Neuronal stem cell (in vitro differentiated cells): ENCODE measurements around the gene HHIP.
A peak's percentile ranks its signal among the peaks of the same experiment; 100 is the strongest.

ENCODE experiments used
- DNase-seq: peaks from one replicate; pipeline ENCODE4 v3.0.0-alpha.2; 2013; ENCODE audit warnings: low spot score
- H2AFZ ChIP-seq: one replicate; pipeline ENCODE4 v1.6.1; 2013; ENCODE audit warnings: mild to moderate bottlenecking, low read length, inconsistent platforms
- H2AK5ac ChIP-seq: 2 replicates; pipeline ENCODE4 v1.6.1; 2013; ENCODE audit warnings: low read depth, mild to moderate bottlenecking, inconsistent platforms, low read length, moderate library complexity, mixed read lengths
- H2BK120ac ChIP-seq: 2 replicates; pipeline ENCODE4 v1.6.1; 2013; ENCODE audit warnings: low read depth, mild to moderate bottlenecking, inconsistent platforms, low read length, moderate library complexity, mixed read lengths
- H2BK12ac ChIP-seq: one replicate; pipeline ENCODE4 v1.6.1; 2013; ENCODE audit warnings: low read length, inconsistent platforms
- H2BK15ac ChIP-seq: 2 replicates; pipeline ENCODE4 v1.6.1; 2013; ENCODE audit warnings: mild to moderate bottlenecking, low read length, inconsistent platforms, mixed read lengths
- H2BK5ac ChIP-seq: one replicate; pipeline ENCODE4 v1.6.1; 2013; ENCODE audit warnings: inconsistent platforms, mild to moderate bottlenecking, low read length, moderate library complexity
- H3K14ac ChIP-seq: one replicate; pipeline ENCODE4 v1.6.1; 2013; ENCODE audit warnings: low read length, inconsistent platforms
- H3K18ac ChIP-seq: 2 replicates; pipeline ENCODE4 v1.6.1; 2013; ENCODE audit warnings: low read length, inconsistent platforms
- H3K23ac ChIP-seq: 2 replicates; pipeline ENCODE4 v1.6.1; 2013; ENCODE audit warnings: low read depth, mild to moderate bottlenecking, mixed read lengths, low read length, inconsistent platforms; ENCODE audit not compliant: poor library complexity
- H3K27ac ChIP-seq: replicated peaks from 3 replicates; pipeline ENCODE4 v1.5.1; 2013; ENCODE audit warnings: low read length, inconsistent platforms
- H3K27me3 ChIP-seq, 3 experiments: 2 replicates each; pipeline ENCODE4 v1.6.1; 2013; ENCODE audit warnings: low read length in 3 of 3, mild to moderate bottlenecking in 2 of 3, inconsistent platforms in 1 of 3, low read depth in 1 of 3, mixed read lengths in 1 of 3, moderate library complexity in 1 of 3; ENCODE audit not compliant: control insufficient read depth in 3 of 3, insufficient read depth in 3 of 3
- H3K36me3 ChIP-seq, 2 donors: replicated peaks in 1 of 2; 2 replicates each; pipeline ENCODE4 v1.6.1; 2013; ENCODE audit warnings: low read length in 2 of 2; ENCODE audit not compliant: control insufficient read depth in 2 of 2, insufficient read depth in 2 of 2
- H3K4ac ChIP-seq: 2 replicates; pipeline ENCODE4 v1.6.1; 2013; ENCODE audit warnings: inconsistent platforms, mild to moderate bottlenecking, low read length, moderate library complexity
- H3K4me1 ChIP-seq, 2 donors: 1 replicate in 1 of 2; 2 replicates in 1 of 2; pipeline ENCODE4 v1.6.1; 2013; ENCODE audit warnings: low read length in 2 of 2, low read depth in 1 of 2; ENCODE audit not compliant: control insufficient read depth in 2 of 2, insufficient read depth in 1 of 2
- H3K4me2 ChIP-seq: one replicate; pipeline ENCODE4 v1.6.1; 2013; ENCODE audit warnings: mild to moderate bottlenecking, low read length, inconsistent platforms; ENCODE audit not compliant: insufficient read depth, poor library complexity, severe bottlenecking
- H3K4me3 ChIP-seq, 2 donors: 2 replicates each; pipeline ENCODE4 v1.5.1; 2013; ENCODE audit warnings: low read length in 2 of 2, mild to moderate bottlenecking in 2 of 2, inconsistent platforms in 1 of 2, moderate library complexity in 1 of 2
- H3K79me1 ChIP-seq: one replicate; pipeline ENCODE4 v1.6.1; 2013; ENCODE audit warnings: low read depth, mild to moderate bottlenecking, inconsistent platforms, low read length, moderate library complexity
- H3K9ac ChIP-seq: one replicate; pipeline ENCODE4 v1.6.1; 2013; ENCODE audit warnings: mild to moderate bottlenecking, low read depth, low read length, inconsistent platforms; ENCODE audit not compliant: poor library complexity
- H3K9me3 ChIP-seq, 2 donors: replicated peaks in 1 of 2; 2 replicates each; pipeline versions ENCODE3 to v1.6.1; 2013; ENCODE audit warnings: low read length in 2 of 2, mild to moderate bottlenecking in 2 of 2, inconsistent platforms in 1 of 2, low read depth in 1 of 2, mixed read lengths in 1 of 2, moderate library complexity in 1 of 2; ENCODE audit not compliant: control insufficient read depth in 2 of 2, insufficient read depth in 1 of 2
- H4K8ac ChIP-seq: one replicate; pipeline ENCODE4 v1.6.1; 2013; ENCODE audit warnings: low read depth, mild to moderate bottlenecking, inconsistent platforms, low read length, moderate library complexity
- H4K91ac ChIP-seq: one replicate; pipeline ENCODE4 v1.6.1; 2013; ENCODE audit warnings: low read length, low read depth, mild to moderate bottlenecking, inconsistent platforms; ENCODE audit not compliant: poor library complexity
- WGBS, 2 donors: extraction: QIAGEN DNeasy Blood & Tissue Kit; methylation state at CpG; one replicate each; pipeline ENCODE4 v1.1.7; 2013; ENCODE audit warnings: missing lambda C conversion rate in 2 of 2, mixed read lengths in 1 of 2; ENCODE audit not compliant: insufficient read length in 2 of 2, insufficient replicate concordance in 1 of 2; ENCODE audit errors: extremely low coverage in 2 of 2; 5-methylcytosine and 5-hydroxymethylcytosine counted together

HHIP gene

GRCh38 chr4:144646523-144647094, 653 bp downstream of the HHIP start:
- WGBS, 2 donors, result no CpG with 5 or more reads among the region's 22 CpGs
- H2BK12ac ChIP-seq, result no peak overlapping the region
- no peak overlapping the region for H3K4ac ChIP-seq
- no peak overlapping the region for H3K23ac ChIP-seq
- H3K27me3 ChIP-seq, result peaks cover 0 to 24% (median 0%) of the 10 kb centered on the region in 3 experiments
- H3K79me1 ChIP-seq, result no peaks in the 10 kb centered on the region
- peaks cover 8 to 22% of the 10 kb centered on the region in 2 donors for H3K4me1 ChIP-seq
- DNase-seq, result no peak
- no peak overlapping the region for H2BK15ac ChIP-seq
- H2AFZ ChIP-seq, result peak overlapping the region; percentile 90
- peaks cover 0 to 2% of the 10 kb centered on the region in 2 donors for H3K9me3 ChIP-seq
- no peak overlapping the region for H4K91ac ChIP-seq
- no peak overlapping the region for H3K14ac ChIP-seq
- no peak overlapping the region for H3K9ac ChIP-seq
- no peak overlapping the region for H4K8ac ChIP-seq
- no peak overlapping the region for H3K18ac ChIP-seq
- peak overlapping the region; percentile 89 for H3K4me2 ChIP-seq
- H2BK120ac ChIP-seq, result no peak overlapping the region
- H2BK5ac ChIP-seq, result no peak overlapping the region
- no peak overlapping the region for H2AK5ac ChIP-seq
- no peak overlapping the region for H3K27ac ChIP-seq
- no peaks in the 10 kb centered on the region for H3K36me3 ChIP-seq
- peak overlapping the region; percentile 52 to 88 for H3K4me3 ChIP-seq

GRCh38 chr4:144647095-144647561, 1.2 kb downstream of the HHIP start:
- Histone ChIP-seq H2AK5ac (no peak overlapping the region), H3K23ac (no peak overlapping the region), H3K4me3 (peak overlapping the region in 1 of 2 donors; percentile 52), H3K27me3 (peaks cover 0 to 24% (median 0%) of the 10 kb centered on the region in 3 experiments), H3K18ac (no peak overlapping the region), H3K9me3 (peaks cover 0 to 2% of the 10 kb centered on the region in 2 donors), H4K8ac (no peak overlapping the region), H2BK5ac (no peak overlapping the region), H3K9ac (no peak overlapping the region), H3K4me1 (peaks cover 8 to 22% of the 10 kb centered on the region in 2 donors), H2BK12ac (no peak overlapping the region), H3K36me3 (no peaks in the 10 kb centered on the region), H2BK15ac (no peak overlapping the region), H2AFZ (peak overlapping the region; percentile 90), H3K27ac (no peak overlapping the region), H3K4ac (no peak overlapping the region), H2BK120ac (no peak overlapping the region), H4K91ac (no peak overlapping the region), H3K4me2 (peak overlapping the region; percentile 89), H3K14ac (no peak overlapping the region), H3K79me1 (no peaks in the 10 kb centered on the region)
- no CpG with 5 or more reads among the region's 20 CpGs for WGBS, 2 donors
- no peak for DNase-seq

- H3K36me3 ChIP-seq, result no peaks in the 10 kb centered on the region
- H3K4me3 ChIP-seq, result peak overlapping the region in 1 of 2 donors; percentile 52
- no peak overlapping the region for H3K18ac ChIP-seq
- no peak overlapping the region for H3K14ac ChIP-seq
- H2BK15ac ChIP-seq, result no peak overlapping the region
- H2AK5ac ChIP-seq, result no peak overlapping the region
- no peak overlapping the region for H4K91ac ChIP-seq
- no peak overlapping the region for H3K23ac ChIP-seq
- no peaks in the 10 kb centered on the region for H3K79me1 ChIP-seq
- H3K4me2 ChIP-seq, result no peak overlapping the region
- H4K8ac ChIP-seq, result no peak overlapping the region
- H3K4ac ChIP-seq, result no peak overlapping the region
- peaks cover 0 to 24% (median 0%) of the 10 kb centered on the region in 3 experiments for H3K27me3 ChIP-seq
- H2BK12ac ChIP-seq, result no peak overlapping the region
- H3K9me3 ChIP-seq, result peaks cover 0 to 2% of the 10 kb centered on the region in 2 donors
- H3K9ac ChIP-seq, result no peak overlapping the region
- no peak overlapping the region for H2BK5ac ChIP-seq
- H2BK120ac ChIP-seq, result no peak overlapping the region
- peaks cover 8 to 22% of the 10 kb centered on the region in 2 donors for H3K4me1 ChIP-seq
- no CpG with 5 or more reads among the region's 4 CpGs for WGBS, 2 donors
- peak overlapping the region; percentile 90 for H2AFZ ChIP-seq
- no peak for DNase-seq
- no peak overlapping the region for H3K27ac ChIP-seq
Observed at GRCh38 chr4:144647590-144647989, 1.6 kb downstream of the HHIP start.

GRCh38 chr4:144648042-144648441, 2.1 kb downstream of the HHIP start:
- H3K36me3 ChIP-seq, result no peaks in the 10 kb centered on the region
- no peak overlapping the region for H3K9ac ChIP-seq
- peaks cover 8 to 22% of the 10 kb centered on the region in 2 donors for H3K4me1 ChIP-seq
- H4K8ac ChIP-seq, result no peak overlapping the region
- WGBS, 2 donors, result no CpG with 5 or more reads among the region's 2 CpGs
- H2BK15ac ChIP-seq, result no peak overlapping the region
- no peak overlapping the region for H4K91ac ChIP-seq
- peak overlapping the region; percentile 90 for H2AFZ ChIP-seq
- peak overlapping the region in 1 of 2 donors; percentile 52 for H3K4me3 ChIP-seq
- no peak overlapping the region for H3K18ac ChIP-seq
- no peak for DNase-seq
- H3K79me1 ChIP-seq, result no peaks in the 10 kb centered on the region
- H3K4me2 ChIP-seq, result no peak overlapping the region
- no peak overlapping the region for H2BK120ac ChIP-seq
- no peak overlapping the region for H2BK12ac ChIP-seq
- peaks cover 0 to 24% (median 0%) of the 10 kb centered on the region in 3 experiments for H3K27me3 ChIP-seq
- no peak overlapping the region for H3K4ac ChIP-seq
- H2BK5ac ChIP-seq, result no peak overlapping the region
- H2AK5ac ChIP-seq, result no peak overlapping the region
- H3K14ac ChIP-seq, result no peak overlapping the region
- peaks cover 0 to 1% of the 10 kb centered on the region in 2 donors for H3K9me3 ChIP-seq
- H3K27ac ChIP-seq, result no peak overlapping the region
- H3K23ac ChIP-seq, result no peak overlapping the region
